ENCODE results near the gene SLC38A2. TPM values are rescaled to one million over a fixed set of nuclear protein-coding genes. Genes with fewer than 3 reads are reported as not detected.
"Not testable (repeated sequence)": the region's sequence is repeated elsewhere in the genome, so short reads cannot be mapped to it uniquely, and the experiment has no call there.

SLC38A2 gene
- total RNA-seq, result 248 TPM
- long read RNA-seq, full-length matches to known transcripts, result 6 of 13 reads
- long read RNA-seq, partial matches to known transcripts, result 1 of 13 reads
- long read RNA-seq, other reads (novel, unspliced or antisense), result 6 of 13 reads

DNA sequence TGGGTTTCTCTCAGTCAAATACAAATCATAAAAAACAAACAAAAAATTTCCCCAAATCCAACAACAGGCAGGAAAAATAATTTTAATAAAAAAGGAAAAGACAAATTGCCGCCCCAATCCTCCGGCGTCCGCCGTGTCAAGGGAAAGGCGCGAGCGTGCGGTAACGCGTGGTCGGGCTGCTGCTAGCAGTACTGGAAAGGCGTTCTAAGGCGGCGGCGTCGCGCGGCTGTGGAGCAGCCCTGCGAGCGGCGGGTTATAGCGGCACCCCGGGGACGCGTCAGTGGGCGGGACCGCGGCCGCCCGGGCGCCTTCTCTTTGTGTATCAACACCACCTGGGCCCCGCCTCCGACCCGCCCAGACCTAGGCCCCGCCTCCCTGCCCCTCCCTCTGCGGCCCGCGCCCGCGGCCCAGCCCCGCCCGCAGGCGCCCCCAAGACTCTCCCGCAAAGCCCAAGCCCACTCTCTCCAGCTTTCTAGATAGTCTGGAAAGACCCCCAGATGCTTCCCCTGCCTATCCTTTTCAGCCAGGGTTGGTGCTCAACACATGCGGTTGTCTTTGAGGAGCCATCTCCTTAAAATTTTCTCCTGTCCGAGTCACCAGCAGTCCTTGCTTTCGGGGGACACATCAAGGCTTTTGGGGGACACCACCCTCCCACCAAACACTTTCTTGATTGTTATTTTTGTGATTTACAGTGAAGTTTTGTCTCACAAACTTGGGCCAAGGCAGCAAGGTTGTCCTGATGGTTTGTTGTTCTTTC is at the start of gene SLC38A2:
TSS of gene SLC38A2 (minus strand) at position 230 of the 757 bp plus-strand sequence. CDS start 1,480 bp downstream, outside the sequence.
- peak; percentile 99 for DNase-seq (ENCODE audit: low spot score)

- DNase-seq (ENCODE audit: low spot score), result no peak
These were observed 47.1 kb upstream of the SLC38A2 start for GRCh38 chr12:46419675-46420074.

GRCh38 chr12:46415552-46415951 is 43.0 kb upstream of the SLC38A2 start:
- DNase-seq (ENCODE audit: low spot score), result no peak

GRCh38 chr12:46414591-46415268 is 42.2 kb upstream of the SLC38A2 start:
- no peak for DNase-seq (ENCODE audit: low spot score)

DNA sequence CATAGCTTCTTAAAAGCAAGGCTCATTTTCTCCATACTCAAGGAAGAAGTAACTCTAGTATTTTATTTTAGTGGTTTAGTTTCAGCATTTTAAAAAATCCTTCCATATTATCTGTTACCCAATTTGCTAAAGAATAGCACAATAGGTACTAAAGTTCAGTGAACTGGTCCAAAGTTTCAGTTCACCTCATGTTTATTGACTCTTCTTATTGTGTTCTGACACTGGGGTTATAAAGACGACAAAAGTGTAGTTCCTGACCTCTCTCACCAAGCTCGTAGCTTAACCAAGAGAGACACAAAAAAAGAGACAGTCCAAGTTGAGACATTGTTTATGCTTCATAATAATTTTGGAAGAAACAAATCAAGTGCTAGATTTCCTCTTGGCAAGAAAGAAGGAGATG is 40.8 kb upstream of the SLC38A2 start:
- DNase-seq (ENCODE audit: low spot score), result no peak

DNA sequence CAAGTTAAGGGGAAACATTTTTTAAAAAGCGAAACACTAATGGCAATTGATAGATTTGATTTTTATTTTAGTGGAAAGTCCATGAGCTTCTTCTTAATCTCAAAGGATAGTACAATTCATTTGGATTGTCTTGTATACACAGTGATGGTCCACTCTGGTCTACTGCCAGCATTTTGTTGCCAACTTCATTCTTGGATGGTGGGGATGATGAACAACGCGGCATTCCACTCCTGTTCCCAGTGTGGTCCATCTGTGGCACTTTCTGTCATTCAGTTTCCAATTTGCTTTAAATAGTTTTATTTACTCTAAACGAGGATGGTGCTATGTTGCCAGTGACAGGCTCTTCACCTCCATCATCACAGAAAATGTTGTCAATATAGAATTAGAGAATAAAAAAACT is 40.3 kb upstream of the SLC38A2 start:
- no peak for DNase-seq (ENCODE audit: low spot score)

GRCh38 chr12:46410495-46410894 is 37.9 kb upstream of the SLC38A2 start:
- no peak for DNase-seq (ENCODE audit: low spot score)

GRCh38 chr12:46409974-46410373 is 37.4 kb upstream of the SLC38A2 start:
- no peak for DNase-seq (ENCODE audit: low spot score)

- DNase-seq (ENCODE audit: low spot score), result no peak
These were observed 36.8 kb upstream of the SLC38A2 start for GRCh38 chr12:46409342-46409741.

DNA sequence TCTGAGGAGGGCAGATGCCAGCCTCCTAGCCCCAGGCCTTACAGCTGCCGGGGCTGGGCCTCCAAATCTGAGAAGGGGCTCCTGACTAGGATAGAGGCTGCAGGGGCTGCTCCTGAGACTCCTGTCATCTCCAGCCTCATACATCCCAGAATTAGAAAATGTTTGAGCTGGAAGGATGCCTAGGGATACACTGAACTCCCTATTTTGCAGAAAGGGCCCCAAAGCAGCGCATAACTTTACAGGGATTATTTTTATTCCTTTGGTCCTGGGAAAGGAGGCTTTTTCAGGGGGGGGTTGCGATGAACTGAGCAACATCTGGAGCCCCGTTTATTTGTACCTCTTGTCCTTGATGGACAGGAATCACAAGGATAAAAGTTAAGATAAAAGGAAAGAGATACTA is 35.9 kb upstream of the SLC38A2 start:
- no peak for DNase-seq (ENCODE audit: low spot score)

GRCh38 chr12:46407361-46407760 is 34.8 kb upstream of the SLC38A2 start:
- DNase-seq (ENCODE audit: low spot score), result no peak

DNA sequence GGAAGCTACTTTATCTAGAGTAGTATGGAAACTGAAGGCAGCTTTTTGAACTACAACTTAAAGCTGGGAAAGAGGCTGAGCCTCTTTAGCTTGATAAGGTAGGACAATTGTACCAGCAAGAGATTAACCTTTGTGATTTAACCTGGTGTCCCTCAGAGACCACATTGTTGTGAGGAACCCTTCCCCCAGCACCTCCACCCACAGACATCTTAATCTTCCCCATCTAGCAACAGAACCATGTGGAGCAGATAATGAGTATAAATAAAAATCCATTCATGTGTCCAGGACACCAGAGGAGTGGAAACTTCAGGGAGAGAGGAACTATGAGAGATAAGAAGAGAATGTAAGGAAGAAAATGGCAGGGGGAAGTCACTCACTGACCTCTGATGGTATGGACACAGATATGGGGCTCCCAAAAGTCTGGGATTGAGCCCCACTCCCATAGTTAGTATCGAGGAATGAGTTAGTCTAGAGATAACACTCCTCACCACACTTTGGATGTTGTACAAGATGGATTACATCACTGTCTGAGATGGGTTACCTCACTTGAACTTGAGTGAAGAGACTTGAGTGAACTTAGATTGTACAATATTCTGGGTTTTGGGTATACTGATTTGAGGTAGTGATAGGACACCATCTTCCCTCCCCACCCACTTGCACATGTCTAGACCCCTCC is 33.9 kb upstream of the SLC38A2 start:
- DNase-seq (ENCODE audit: low spot score), result no peak

DNA sequence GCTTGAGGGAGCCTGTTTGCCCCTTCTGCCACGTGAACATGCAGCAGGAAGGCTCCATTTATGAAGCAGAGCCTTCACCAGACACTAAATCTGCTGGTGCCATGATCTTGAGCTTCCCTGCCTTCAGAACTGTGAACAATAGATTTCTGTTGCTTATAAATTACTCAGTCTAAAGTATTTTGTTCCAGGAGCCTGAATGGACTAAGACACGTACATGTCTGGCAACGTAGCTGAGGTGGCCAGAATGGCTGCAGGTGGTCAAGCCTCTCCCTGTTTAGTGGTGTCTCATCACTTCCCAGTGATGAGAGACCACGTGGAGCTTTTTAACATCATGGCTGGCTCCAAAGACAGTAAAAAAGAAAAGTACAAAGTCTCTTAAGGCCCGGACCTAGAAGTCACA is 32.2 kb upstream of the SLC38A2 start:
- no peak for DNase-seq (ENCODE audit: low spot score)

- no peak for DNase-seq (ENCODE audit: low spot score)
These were observed 31.7 kb upstream of the SLC38A2 start for GRCh38 chr12:46404225-46404631.

DNA sequence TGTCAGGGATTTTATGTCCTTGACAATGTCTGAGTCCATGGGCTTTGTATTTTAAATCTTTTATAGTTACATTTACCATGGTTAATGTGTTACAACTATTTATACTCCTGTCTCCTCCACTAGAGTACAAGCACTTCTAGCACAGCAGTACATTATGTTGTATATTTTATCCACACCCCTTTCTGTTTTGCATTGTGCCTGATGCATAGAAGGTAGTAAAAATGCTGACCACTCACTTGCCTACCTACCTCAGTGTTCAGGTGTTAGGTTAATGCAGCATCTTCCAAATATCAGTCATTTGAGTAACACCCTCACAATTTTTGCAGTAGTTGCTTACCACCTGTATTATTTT is 31.1 kb upstream of the SLC38A2 start:
- no peak for DNase-seq (ENCODE audit: low spot score)

DNA sequence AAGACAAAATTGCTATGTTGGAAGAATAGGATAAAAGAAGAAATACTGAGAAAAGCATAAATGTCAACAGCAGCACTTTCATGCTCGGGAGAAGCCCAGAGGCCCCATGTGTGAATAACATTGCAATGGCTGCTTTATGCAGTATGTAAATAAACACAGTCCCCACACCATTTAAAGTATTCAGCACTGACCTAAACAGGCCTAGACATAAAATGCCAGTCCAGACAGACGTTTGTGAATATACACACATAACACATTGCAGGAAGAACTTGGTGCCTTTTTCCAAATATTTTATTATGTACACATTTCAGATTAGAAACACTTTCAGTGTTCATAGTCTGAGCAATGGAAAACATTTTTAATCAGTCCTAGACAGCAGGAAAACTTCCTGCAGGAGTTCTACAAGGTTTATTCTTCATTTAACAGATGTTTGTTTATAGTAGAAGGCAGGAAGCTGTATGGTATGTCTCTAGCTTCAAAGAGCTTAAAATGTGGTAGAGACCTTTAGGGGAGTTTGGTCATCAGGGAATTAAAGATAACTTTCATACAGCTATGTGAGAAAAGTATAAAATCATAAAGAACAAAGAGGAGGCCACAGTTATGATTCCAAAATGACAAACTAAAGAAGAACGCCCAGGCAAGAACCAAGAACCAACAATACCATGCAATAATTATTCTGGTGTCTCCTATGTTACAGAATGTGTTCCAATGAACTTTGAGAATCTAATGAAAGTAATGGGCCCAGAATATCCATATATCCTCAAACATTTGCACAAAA is 30.6 kb upstream of the SLC38A2 start:
- DNase-seq (ENCODE audit: low spot score), result no peak

GRCh38 chr12:46402451-46402850 is 29.9 kb upstream of the SLC38A2 start:
- DNase-seq (ENCODE audit: low spot score), result no peak

- no peak for DNase-seq (ENCODE audit: low spot score)
These were observed 29.1 kb upstream of the SLC38A2 start for GRCh38 chr12:46401662-46402061.

DNA sequence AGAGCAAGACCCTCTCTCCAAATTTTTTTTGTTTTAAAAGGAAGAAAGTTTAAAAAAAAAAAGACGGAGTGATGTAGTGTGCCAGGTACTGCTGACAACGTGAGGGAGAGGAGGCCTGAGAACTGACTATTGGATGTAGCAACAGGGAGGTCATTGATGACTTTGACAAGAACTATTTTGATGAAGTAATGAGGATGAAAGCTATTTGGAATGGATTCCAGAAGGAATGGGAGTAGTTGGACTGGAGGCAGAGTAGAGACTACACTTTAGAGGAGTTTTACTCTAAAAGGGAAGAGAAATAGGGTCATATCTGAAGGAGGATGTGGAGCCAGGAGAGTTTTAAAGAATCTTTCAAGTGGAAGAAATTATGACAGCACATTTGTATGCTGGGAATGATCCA is 27.8 kb upstream of the SLC38A2 start:
- no peak for DNase-seq (ENCODE audit: low spot score)

- not testable (repeated sequence) for DNase-seq (ENCODE audit: low spot score)
These were observed 27.1 kb upstream of the SLC38A2 start for GRCh38 chr12:46399461-46400248.

DNA sequence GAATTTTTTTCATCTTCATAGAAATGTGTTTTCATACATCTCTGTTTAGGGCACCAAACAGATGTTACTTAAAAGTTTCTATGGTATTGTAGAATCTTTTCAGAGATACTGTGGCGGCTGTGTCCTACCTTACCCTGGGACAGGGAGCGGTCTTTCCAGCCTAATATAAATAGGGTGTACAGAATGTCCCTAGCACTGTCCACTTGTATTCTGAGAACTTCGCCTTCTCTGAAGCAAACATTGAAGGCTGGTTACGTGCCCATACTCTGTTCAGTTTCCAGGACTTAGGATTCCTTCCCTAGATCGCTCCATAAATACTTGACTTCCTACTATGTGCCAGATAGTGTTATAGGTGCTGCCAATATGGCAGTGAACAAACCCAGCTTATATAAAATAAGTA is 24.3 kb upstream of the SLC38A2 start:
- no peak for DNase-seq (ENCODE audit: low spot score)
